HG03095 (cell line): ENCODE measurements around the gene ZGRF1.
"Not testable (repeated sequence)": the region's sequence is repeated elsewhere in the genome, so short reads cannot be mapped to it uniquely, and the experiment has no call there.

ENCODE experiments used
- ATAC-seq: cut with Tn5 transposase; IDR thresholded peaks from one replicate; pipeline ENCODE4 v1.9.1; 2021; ENCODE audit warnings: moderate library complexity; ENCODE audit not compliant: unreplicated experiment

ZGRF1 gene

DNA sequence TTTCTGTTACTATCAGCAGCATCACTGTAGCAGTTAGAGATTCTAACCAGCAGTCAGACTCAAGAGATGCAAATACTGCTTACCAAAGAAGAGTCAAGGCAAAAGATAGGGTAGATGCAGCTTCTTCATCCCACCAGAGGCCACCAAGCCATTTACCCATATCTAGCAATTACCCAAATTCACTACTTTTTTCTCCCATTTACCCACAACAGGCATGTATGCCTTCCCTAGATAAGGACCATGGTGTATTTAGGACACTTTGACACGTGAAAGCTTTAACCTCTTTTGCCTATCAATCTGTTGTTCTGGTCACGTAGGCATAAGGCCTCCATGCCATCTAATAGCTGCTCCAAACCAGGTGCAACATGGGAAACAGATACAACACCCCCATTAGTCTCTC, 5.8 kb upstream of the ZGRF1 start:
- ATAC-seq, result no peak

DNA sequence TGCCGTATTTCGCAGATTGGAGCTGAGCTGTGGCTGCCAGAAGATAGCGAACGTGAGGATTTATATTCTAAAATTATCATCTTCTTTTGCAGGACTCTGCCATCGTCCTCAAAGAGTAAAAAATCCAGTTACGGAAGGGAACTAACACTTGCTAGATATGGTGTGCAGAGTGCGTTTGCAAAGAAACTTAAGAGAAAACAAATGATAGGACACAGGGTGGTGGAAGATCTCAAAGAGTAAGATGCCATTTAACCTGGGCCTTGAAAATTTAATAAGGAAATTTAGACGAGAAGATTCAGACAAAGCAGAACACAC, 800 bp upstream of the ZGRF1 start:
- ATAC-seq, result no peak

- ATAC-seq, result no peak
These were observed 3.1 kb downstream of the ZGRF1 start for GRCh38 chr4:112633477-112634235.

- no peak for ATAC-seq
These were observed 10.5 kb downstream of the ZGRF1 start for GRCh38 chr4:112626228-112626627.

DNA sequence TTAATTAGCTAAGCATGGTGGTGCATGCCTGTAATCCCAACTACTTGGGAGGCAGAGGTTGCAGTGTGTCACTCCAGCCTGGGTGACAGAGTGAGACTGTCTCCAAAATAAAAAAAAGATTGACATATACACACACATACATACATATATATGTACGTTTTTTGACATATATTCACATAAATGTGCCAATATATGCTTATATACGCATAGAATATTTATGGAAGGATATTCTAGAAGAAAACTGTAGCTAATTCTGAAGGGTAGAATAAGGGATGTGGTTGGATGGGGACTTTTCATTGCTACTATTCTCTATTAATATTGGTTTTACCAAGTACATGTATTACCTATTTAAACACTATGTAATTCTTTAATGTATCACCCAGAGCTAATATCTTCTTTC, 19.7 kb downstream of the ZGRF1 start:
- ATAC-seq, result no peak

DNA sequence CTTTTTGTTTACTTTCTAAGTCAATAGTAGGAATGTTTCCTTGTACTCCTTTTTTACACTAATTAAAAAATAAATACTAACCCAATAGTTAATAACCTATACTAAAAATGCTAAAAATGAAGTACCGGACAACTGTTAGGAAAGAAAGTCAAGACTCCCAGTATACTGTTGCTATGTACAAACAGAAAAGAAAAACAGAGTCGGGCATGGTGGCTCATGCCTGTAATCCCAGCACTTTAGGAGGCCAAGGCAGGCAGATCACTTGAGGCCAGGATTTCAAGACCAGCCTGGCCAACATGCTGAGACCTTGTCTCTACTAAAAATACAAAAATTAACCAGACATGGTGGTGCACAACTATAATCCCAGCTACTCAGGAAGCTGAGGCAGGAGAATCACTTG, 23.9 kb downstream of the ZGRF1 start:
- ATAC-seq, result not testable (repeated sequence)

- no peak for ATAC-seq
These were observed 32.1 kb downstream of the ZGRF1 start for GRCh38 chr4:112604589-112604988.

DNA sequence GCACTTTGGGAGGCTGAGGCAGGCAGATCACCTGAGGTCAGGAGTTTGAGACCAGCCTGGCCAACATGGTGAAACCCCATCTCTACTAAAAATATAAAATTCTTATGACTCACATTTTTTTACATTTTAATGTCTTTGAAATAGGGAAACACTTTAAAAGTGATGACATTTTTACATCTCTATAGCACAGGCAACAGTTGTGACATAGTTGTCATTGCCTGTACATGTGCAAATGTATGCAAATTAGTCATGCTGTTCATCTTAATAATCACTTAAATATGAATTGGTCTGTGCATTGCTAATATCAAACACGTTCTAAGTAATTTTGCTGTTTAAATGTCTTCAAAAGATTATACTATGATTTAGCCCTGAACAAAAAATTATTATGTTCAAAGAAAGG, 41.7 kb downstream of the ZGRF1 start:
- ATAC-seq, result no peak

DNA sequence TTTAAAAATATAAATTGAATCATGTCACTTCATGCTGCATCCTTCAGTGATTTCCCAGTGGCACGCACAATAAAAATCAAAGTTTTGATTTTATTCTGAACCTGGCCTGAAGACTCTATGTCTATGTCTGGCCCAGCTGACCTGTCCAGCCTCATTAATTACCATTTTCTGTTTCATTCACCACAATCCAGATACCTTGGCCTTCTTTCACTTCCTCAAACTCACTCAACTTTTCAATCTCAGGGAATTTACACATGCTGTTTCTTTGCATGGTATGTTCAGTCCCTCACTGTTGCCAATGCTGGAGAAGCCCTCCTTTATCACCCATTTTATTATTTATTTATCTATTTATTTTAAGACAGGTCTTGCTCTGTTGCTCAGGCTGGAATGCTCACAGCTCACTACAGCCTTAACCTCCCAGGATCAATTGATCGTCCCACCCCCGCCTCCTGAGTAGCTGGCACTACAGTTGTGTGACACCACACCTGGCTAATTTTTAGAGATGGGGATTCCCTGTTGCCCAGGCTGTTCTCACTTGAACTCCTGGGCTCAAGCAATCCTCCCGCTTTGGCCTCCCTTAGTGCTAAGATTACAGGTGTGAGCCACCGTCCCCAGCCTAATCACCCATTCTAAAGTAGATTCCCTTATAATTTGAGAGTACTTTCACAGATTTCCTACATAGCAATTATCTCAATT, 43.1 kb downstream of the ZGRF1 start:
- ATAC-seq, result peak; percentile 66

DNA sequence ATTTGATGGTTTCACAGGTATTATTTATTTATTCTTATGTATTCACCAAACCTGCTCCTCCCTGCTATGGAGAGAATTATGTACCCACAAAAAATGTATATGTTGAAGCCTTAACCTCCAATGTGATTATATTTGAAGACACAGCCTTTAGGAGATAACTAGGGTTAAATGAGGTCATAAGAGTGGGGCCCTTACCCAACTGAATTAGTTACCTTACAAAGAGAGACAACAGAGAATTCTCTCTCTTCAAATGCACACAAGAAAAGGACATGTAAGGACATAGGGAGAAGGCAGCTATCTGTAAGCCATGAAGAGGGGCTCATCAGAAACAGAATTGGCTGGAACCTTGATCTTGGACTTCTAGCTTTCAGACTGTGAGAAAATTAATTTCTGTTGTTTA, 44.0 kb downstream of the ZGRF1 start:
- no peak for ATAC-seq

GRCh38 chr4:112591593-112591992, 45.1 kb downstream of the ZGRF1 start:
- no peak for ATAC-seq

DNA sequence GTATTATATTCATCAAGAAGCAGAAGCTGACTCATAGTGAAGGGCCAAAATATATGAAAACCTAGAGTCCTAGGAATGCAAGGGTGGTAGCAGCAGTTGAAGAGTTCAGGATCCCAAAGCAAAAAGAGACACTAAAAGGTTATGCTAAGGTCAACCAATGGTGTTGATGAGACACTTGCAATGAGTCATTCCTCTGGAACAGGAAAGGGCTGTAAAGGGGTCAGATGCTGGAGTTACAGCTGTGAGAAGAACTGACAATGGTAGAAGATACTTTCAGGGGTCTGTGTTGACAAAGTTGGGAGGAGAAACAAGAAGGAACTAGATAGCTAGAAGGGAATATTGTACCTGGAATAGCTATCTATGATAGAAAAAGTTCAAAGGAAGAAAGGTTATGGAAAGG, 47.5 kb downstream of the ZGRF1 start:
- no peak for ATAC-seq

DNA sequence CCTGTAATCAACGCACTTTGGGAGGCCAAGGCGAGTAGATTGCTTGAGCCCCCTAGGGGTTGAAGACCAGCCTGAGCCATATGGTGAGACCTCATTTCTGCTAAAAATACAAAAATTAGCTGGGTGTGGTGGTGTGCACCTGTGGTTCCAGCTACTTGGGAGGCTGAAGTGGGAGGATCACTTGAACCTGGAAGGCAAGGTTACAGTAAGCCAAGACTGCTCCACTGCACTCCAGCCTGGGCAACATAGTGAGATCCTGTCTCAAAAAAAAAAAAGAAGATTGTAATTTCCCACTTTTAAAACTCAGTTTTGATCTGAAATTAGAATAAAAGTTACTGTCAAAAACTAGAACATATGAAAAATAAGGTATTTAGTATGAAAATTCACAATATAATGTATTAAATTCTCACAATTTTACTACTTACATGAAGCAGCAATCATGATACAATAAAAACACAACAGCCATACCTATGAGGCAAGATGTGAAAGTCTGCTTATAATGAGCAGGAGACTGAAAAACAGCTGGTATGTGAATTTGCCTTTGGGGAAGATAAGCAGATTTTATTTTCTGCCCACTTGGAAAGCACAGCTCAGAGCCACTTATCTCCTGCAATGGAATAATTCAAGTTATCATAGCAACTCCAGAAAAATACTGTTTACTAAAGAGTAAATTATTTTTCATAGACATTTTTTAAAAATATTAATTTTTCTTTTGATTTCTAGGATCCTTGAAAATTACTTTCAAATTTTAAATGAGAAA, 50.6 kb downstream of the ZGRF1 start:
- ATAC-seq, result no peak

DNA sequence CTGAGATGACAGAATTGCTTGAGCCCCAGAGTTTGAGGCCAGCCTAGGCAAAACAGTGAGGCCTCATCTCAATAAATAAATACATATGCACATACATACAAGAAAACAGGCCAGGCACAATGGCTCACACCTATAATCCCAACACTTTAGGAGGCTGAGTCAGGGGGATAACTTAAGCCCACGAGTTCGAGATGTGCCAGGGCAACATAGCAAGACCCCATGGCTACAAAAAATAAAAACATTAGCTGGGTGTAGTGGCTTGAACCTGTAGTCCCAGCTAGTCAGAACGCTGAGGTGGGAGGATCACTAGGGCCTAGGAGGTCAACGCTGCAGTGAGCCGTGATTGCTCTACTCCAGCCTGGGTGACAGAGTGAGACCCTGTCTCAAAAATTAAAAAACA, 69.2 kb downstream of the ZGRF1 start:
- no peak for ATAC-seq

DNA sequence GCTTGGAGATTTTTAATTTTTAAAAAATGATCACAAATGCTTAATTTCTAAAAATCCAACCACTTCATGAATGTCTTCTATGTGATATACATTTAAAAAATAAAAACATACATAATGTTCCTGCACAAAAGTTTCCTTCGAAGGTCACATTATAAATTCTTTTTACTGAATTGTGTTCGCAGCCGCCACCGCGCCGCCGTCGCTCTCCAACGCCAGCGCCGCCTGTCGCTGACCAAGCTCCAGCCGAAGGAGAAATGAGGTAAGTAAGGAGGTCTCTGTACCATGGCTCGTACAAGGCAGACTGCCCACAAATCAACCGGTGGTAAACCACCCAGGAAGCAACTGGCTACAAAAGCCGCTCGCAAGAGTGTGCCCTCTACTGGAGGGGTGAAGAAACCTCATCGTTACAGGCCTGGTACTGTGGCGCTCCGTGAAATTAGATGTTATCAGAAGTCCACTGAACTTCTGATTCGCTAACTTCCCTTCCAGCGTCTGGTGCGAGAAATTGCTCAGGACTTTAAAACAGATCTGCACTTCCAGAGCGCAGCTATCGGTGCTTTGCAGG, 71.9 kb downstream of the ZGRF1 start:
- no peak for ATAC-seq

DNA sequence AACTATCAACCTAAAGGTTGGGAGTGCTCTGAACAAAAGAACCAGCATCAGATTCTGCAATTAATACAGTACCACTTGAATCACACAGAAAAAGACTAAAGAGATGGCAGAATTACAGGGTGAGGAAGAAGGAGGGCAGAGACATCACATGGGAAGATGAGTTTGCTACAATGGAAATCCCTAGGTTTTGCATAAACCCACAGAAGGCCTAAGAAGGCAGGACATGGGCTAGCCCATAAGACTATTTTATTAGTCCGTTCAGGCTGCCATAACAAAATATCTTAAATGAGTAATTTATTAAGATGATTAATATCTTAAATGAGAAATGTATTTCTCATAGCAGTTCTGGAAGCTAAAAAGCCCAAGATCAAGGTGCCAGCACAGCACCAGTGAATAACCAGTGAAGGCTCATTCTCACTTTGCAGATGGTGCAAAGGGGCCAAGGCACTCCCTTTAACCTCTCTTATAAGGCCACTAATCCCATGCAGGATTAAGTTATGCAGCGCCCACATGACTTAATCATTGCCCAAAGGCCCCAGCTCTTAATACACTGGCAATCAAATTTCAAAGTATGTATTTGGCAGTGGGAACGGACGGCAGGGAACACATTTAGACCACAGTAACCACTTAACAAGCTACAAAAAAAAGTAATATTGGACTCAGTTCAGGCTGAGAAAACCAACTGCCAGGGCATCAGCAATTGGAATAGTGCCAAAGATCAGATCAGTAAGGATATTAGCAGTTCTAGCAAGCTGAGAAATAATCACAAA, 73.1 kb downstream of the ZGRF1 start:
- ATAC-seq, result no peak

DNA sequence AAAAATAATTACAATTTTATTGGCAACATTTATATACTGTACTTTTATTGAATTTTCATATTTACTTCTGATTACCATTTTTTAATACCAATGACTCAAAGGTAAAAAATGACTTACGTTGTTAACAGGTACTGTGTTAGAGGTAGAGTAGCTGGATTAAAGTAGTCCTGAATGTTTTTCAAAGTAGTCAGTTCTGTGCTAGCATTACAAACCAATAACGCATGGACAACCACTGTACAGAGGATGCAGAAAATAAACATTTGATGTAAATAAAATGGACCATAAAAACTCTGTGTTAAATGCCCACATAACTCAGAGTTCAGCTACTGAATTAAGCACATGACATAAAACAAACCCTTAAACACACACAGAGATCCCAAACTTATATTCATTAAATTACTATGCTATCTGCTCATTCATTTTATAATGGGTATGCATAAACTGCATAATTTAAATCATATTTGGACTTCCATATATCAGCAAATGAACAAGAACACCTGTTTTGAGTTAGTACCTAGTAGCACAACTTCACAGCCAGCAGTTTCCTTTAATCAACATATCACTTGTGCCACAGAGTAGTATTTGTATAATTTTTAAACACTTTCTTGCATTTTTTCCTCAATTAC, 74.3 kb downstream of the ZGRF1 start:
- ATAC-seq, result no peak

DNA sequence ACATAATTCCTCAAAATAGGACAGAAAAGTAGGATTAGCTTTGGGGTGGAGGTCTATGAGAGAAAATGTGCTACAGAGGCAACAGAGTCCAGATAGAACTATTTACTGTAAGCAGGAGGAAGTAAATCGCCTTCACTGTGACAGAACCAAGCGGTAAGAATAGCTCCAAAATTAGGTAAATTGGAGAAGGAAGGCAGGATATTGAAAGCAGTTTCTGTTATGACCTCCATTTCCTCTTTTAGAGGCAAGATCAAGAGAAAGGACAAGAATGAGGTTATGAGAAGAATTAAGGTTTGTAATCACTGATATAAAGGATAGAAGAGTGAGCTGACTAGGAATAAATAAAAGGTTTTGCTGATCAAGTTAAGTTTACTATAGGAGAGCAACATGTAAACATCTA, 76.6 kb downstream of the ZGRF1 start:
- no peak for ATAC-seq

DNA sequence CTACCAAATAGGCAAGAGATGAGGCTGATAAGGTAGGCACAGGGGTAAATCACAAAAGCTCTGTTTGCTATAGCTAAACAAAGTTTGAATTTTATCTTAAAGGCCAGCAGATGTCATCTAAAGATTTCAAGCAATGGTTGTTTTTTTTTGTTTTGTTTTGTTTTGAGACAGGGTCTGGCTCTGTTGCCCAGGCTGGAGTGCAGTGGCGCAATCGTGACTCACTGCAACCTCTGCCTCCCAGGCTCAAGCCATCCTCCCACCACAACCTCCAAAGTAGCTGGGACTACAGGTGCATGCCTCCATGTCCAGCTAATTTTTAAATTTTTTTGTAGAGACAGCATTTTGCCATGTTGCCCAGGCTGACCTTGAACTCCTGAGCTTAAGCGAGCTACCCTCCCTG, 77.7 kb downstream of the ZGRF1 start:
- no peak for ATAC-seq

DNA sequence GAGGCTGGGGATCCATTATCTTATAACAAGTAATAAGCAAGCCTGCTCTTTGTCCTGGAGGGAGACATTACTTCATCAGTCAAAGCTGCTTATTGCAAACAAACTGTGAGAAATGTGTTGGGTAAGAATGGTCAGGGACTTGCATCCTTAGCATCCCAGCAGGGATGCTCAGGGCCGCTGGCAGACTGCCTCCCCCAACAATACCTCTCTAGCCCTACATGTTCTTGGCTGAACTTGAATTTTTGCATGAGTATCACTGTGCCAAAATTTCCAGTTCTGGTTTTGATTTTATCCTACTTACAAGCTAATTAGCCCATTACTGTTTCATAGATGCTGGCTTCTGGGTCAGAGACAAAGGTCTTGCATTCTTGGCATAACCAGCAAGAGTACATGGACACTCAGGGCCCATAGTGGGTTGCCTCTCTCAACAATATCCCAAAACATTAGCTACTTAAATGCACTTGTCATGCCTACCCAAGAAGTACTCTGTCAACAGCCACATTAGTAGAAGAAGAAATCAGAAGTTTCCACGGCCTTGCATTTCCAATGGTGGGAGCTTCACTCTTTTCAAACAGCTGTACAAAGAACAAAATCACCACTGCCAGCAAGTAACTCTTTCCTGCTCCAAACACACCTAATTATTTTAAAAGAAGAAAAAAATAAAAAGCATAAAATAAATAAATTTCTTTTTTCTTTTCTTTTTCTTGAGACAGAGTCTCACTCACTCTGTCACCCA, 78.9 kb downstream of the ZGRF1 start:
- ATAC-seq, result no peak
